A673 (cell line): ENCODE measurements around the gene NHLRC4. TPM values are rescaled to one million over a fixed set of nuclear protein-coding genes. Genes with fewer than 3 reads are reported as not detected.

Experiments
- BruUV-seq: library from RNA; stranded (reverse); fragments of 400-500 nt; replicated peaks from 2 replicates; lab custom pipeline; 2021; lab: Mats Ljungman, UMichigan
- CTCF ChIA-PET: fragments of 300-600 bp; sonication (Branson Sonifier 250); formaldehyde crosslinking; loops from one replicate; lab custom pipeline; 2022; ENCODE audit warnings: antibody characterized with exemption; lab: Charles Lee
- POLR2A ChIA-PET: fragments of 300-600 bp; sonication (Branson Sonifier 250); formaldehyde crosslinking; loops from one replicate; lab custom pipeline; 2022; ENCODE audit warnings: antibody characterized with exemption; ENCODE audit not compliant: low non-redundant PET; lab: Charles Lee
- DNase-seq: peaks from one replicate; pipeline ENCODE4 v3.0.0-alpha.2; 2015; ENCODE audit warnings: low spot score
- H3K27ac ChIP-seq: fragments of 200-600 bp; sonication (generic); 2 replicates; pipeline ENCODE4 v1.5.1; 2016; ENCODE audit warnings: mixed run types, low read depth, mild to moderate bottlenecking, mixed read lengths, antibody characterized with exemption, low read length; ENCODE audit not compliant: poor library complexity, severe bottlenecking
- H3K27me3 ChIP-seq: fragments of 200-600 bp; sonication (generic); replicated peaks from 2 replicates; pipeline ENCODE4 v1.6.1; 2017; ENCODE audit warnings: mixed run types, low read depth, mild to moderate bottlenecking, mixed read lengths, antibody characterized with exemption, low read length; ENCODE audit not compliant: insufficient read depth, poor library complexity
- H3K36me3 ChIP-seq: fragments of 200-600 bp; sonication (generic); 2 replicates; pipeline ENCODE4 v1.6.1; 2016; ENCODE audit warnings: mixed run types, mild to moderate bottlenecking, mixed read lengths, antibody characterized with exemption, low read length; ENCODE audit not compliant: insufficient read depth, poor library complexity, severe bottlenecking
- H3K4me1 ChIP-seq: fragments of 200-600 bp; sonication (generic); 2 replicates; pipeline ENCODE4 v1.6.1; 2017; ENCODE audit warnings: mixed run types, mild to moderate bottlenecking, mixed read lengths, antibody characterized with exemption, low read length; ENCODE audit not compliant: insufficient read depth, poor library complexity, severe bottlenecking
- H3K4me3 ChIP-seq: fragments of 200-600 bp; sonication (generic); 2 replicates; pipeline ENCODE4 v1.5.1; 2016; ENCODE audit warnings: low read depth, mixed run types, mild to moderate bottlenecking, mixed read lengths, low read length; ENCODE audit not compliant: poor library complexity, severe bottlenecking
- H3K9me3 ChIP-seq: fragments of 200-600 bp; sonication (generic); 2 replicates; pipeline ENCODE4 v1.6.1; 2016; ENCODE audit warnings: mixed run types, low read depth, mild to moderate bottlenecking, mixed read lengths, antibody characterized with exemption, low read length; ENCODE audit not compliant: poor library complexity, severe bottlenecking
- CTCF ChIP-seq: fragments of 300-800, 200-600 bp; sonication (generic); conservative IDR thresholded peaks from 2 replicates; pipeline ENCODE4 v1.5.1; 2017; ENCODE audit warnings: low read depth, mild to moderate bottlenecking, antibody characterized with exemption, low read length, moderate library complexity, mixed read lengths
- EZH2 ChIP-seq: fragments of 200-600 bp; sonication (generic); IDR thresholded peaks from 2 replicates; pipeline ENCODE4 v1.6.1; 2017; ENCODE audit warnings: borderline replicate concordance, low read depth, mild to moderate bottlenecking, mixed read lengths, antibody characterized with exemption, low read length; ENCODE audit not compliant: poor library complexity, severe bottlenecking
- intact Hi-C: fragments of 100-400 bp; cut with micrococcal nuclease; formaldehyde crosslinking; loops from one replicate; pipeline ENCODE4 v1.10.0; 2022; ENCODE audit not compliant: unreplicated experiment
- total RNA-seq: library from RNA; stranded (reverse); gene quantifications from 2 replicates; pipeline ENCODE4 v1.2.3, GENCODE V29; 2021

Gene NHLRC4
- total RNA-seq, 1 experiment from 2014 or later: 0.21 TPM

DNA sequence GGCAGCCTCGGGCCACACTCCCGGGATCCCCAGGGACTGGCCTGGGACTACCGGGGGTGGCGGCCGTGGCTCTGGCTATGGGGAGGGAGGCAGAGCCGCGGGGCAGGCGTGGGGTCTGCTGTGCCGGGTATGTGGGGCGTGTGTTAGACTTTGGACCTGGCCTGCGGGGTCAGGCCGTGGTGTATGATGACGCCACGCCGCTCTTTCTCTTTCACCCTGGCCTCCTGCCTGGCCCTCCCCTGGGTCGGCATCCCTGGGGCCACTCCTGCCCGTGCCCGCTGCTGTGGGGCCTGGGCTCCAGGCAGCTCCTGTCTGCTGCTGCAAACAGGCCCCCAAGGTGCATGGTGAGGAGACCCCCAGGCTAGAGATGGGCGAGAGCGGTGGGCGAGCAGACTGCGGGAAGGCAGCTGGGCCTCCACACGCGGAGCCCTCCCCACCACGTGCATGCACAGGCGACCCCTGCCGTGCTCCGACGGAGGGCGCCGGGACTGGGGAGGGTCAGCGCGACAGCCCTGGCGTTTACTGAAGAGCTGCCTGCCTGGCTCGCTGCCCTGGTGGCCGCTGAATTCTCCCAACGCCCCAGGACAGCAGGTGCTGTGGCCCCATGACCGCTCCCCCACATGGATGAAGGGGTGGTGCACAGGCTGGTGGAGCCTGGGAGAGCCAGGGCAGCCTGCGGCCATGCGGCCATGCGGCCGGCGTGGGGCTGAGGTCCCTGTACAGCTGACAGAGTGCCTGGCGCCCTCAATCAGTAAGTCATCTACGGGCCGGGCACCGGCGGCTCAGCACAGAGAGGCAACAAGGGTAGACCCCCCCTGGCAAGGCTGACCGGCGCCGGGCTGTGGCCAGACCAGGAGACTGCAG lies 23.3 kb upstream of the NHLRC4 start:
- BruUV-seq: no TSS peak
- H3K27ac ChIP-seq: no peak overlapping the region
- CTCF ChIA-PET: no interaction called here
- DNase-seq: no peak
- H3K36me3 ChIP-seq: peaks cover 3% of the 10 kb centered on the region
- intact Hi-C loops: no loop called here
- no peaks in the 10 kb centered on the region for H3K27me3 ChIP-seq
- POLR2A ChIA-PET: no interaction called here
- TF ChIP-seq EZH2: no peak
- no peak for TF ChIP-seq CTCF
- no peak overlapping the region for H3K4me3 ChIP-seq
- no peaks in the 10 kb centered on the region for H3K4me1 ChIP-seq
- no peaks in the 10 kb centered on the region for H3K9me3 ChIP-seq

- peaks cover 3% of the 10 kb centered on the region for H3K36me3 ChIP-seq
- H3K4me1 ChIP-seq: no peaks in the 10 kb centered on the region
- POLR2A ChIA-PET: no interaction called here
- TF ChIP-seq CTCF (no peak), EZH2 (no peak)
- H3K9me3 ChIP-seq: no peaks in the 10 kb centered on the region
- no peaks in the 10 kb centered on the region for H3K27me3 ChIP-seq
- no peak for DNase-seq
- H3K27ac ChIP-seq: no peak overlapping the region
- CTCF ChIA-PET: no interaction called here
- BruUV-seq: no TSS peak
- no peak overlapping the region for H3K4me3 ChIP-seq
- intact Hi-C loops: no loop called here
These were observed 22.3 kb upstream of the NHLRC4 start for GRCh38 chr16:544517-544916.

- peak; percentile 92 for TF ChIP-seq CTCF
- TF ChIP-seq EZH2: no peak
- POLR2A ChIA-PET: no interaction called here
- peak; percentile 83 for DNase-seq
- no TSS peak for BruUV-seq
- peaks cover 12% of the 10 kb centered on the region for H3K36me3 ChIP-seq
- no peaks in the 10 kb centered on the region for H3K9me3 ChIP-seq
- no peaks in the 10 kb centered on the region for H3K4me1 ChIP-seq
- H3K4me3 ChIP-seq: no peak overlapping the region
- CTCF ChIA-PET: interaction anchor here (0.6 kb wide), 1 partner anchor 16 kb away, joined by 5 read pairs; no protein-coding TSS in a partner anchor
- no peaks in the 10 kb centered on the region for H3K27me3 ChIP-seq
- intact Hi-C loops: no loop called here
- H3K27ac ChIP-seq: no peak overlapping the region
These were observed 19.7 kb upstream of the NHLRC4 start for GRCh38 chr16:546909-547770.
